ENCODE results near the gene SPSB4. TPM values are rescaled to one million over a fixed set of nuclear protein-coding genes. Genes with fewer than 3 reads are reported as not detected.

The SPSB4 gene
- total and polyA plus RNA-seq, 2 donors (not counting 3 experiments of a cell fraction or from before 2014, with no cell fraction given), result 0.06 to 0.22 TPM

DNA sequence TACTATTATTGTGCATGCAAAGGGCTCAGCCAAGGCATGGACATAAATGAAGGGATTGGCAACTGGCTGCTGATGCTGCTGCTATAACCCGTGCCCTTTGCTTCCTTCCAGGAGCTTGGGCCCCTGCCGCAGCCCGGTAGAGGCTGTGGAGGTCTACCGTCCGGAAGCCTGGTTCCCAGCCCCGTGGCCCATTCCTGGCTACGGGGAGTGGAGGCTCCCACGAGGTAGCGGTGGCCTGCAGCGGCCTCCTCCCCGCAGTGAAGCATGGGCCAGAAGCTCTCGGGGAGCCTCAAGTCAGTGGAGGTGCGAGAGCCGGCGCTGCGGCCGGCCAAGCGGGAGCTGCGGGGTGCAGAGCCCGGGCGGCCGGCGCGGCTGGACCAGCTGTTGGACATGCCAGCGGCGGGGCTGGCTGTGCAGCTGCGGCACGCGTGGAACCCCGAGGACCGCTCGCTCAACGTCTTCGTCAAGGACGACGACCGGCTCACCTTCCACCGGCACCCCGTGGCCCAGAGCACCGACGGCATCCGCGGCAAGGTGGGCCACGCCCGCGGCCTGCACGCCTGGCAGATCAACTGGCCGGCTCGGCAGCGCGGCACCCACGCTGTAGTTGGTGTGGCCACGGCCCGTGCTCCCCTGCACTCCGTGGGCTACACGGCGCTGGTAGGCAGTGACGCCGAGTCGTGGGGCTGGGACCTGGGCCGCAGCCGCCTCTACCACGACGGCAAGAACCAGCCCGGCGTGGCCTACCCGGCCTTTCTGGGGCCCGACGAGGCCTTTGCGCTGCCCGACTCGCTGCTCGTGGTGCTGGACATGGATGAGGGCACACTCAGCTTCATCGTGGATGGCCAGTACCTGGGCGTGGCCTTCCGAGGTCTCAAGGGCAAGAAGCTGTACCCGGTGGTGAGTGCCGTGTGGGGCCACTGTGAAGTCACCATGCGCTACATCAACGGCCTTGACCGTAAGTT is 15.0 kb downstream of the SPSB4 start:
- peaks cover 0 to 3% of the 10 kb centered on the region in 2 experiments for H3K27me3 ChIP-seq (ENCODE audit: control insufficient read depth in 2 of 2, insufficient read depth in 2 of 2, low read length in 2 of 2)
- no peak overlapping the region for H3K4me3 ChIP-seq (replicated peaks in 1 of 3; ENCODE audit: insufficient read depth in 1 of 3, low read depth in 1 of 3, low read length in 3 of 3)
- no peak overlapping the region for H3K4me2 ChIP-seq (ENCODE audit: insufficient read depth, low read length)
- no peaks in the 10 kb centered on the region for H3K9me3 ChIP-seq (replicated peaks; ENCODE audit: control insufficient read depth, insufficient read depth, low read length)
- no peak for DNase-seq (ENCODE audit: low read depth, low spot score)
- no TSS peak for BruUV-seq (replicated peaks)
- no peak overlapping the region for H3K27ac ChIP-seq (ENCODE audit: insufficient read depth, low read depth, low read length)
- ChIA-PET POLR2A (no interaction called here), CTCF (no interaction called here)
- dilution Hi-C loops (cut with MboI; ENCODE audit: extremely low pct_ligation_motif_present, low sequenced_read_pairs) (no loop called here), intact Hi-C loops (cut with micrococcal nuclease) (no loop called here)
- no peaks in the 10 kb centered on the region for H3K36me3 ChIP-seq (ENCODE audit: control insufficient read depth in 2 of 2, extremely low read depth in 1 of 2, insufficient read depth in 2 of 2, low read length in 2 of 2)
- no peaks in the 10 kb centered on the region for H3K4me1 ChIP-seq (ENCODE audit: control insufficient read depth, extremely low read depth, insufficient read depth, low read length)
- TF ChIP-seq POLR2A (IDR thresholded peaks at IDR 0.05; ENCODE audit: low read depth, low read length) (no peak), JUN (IDR thresholded peaks at IDR 0.05; ENCODE audit: borderline replicate concordance, insufficient read depth, insufficient read length, low read depth) (no peak), MYC (IDR thresholded peaks at IDR 0.05; ENCODE audit: low read depth, low read length) (no peak), FOS (IDR thresholded peaks at IDR 0.05; ENCODE audit: borderline replicate concordance, insufficient read depth, low read length) (no peak), EZH2 (IDR thresholded peaks at IDR 0.05; ENCODE audit: borderline replicate concordance, low read depth, low read length, severe bottlenecking) (no peak), GATA2 (IDR thresholded peaks at IDR 0.05; ENCODE audit: insufficient read depth, insufficient read length, low read depth, low read length) (no peak), POLR2AphosphoS5 (IDR thresholded peaks at IDR 0.05; ENCODE audit: insufficient read depth, low read depth, low read length) (no peak), MAX (IDR thresholded peaks at IDR 0.05; ENCODE audit: insufficient read depth, insufficient read length) (no peak)
- TF ChIP-seq, protein P1, sequence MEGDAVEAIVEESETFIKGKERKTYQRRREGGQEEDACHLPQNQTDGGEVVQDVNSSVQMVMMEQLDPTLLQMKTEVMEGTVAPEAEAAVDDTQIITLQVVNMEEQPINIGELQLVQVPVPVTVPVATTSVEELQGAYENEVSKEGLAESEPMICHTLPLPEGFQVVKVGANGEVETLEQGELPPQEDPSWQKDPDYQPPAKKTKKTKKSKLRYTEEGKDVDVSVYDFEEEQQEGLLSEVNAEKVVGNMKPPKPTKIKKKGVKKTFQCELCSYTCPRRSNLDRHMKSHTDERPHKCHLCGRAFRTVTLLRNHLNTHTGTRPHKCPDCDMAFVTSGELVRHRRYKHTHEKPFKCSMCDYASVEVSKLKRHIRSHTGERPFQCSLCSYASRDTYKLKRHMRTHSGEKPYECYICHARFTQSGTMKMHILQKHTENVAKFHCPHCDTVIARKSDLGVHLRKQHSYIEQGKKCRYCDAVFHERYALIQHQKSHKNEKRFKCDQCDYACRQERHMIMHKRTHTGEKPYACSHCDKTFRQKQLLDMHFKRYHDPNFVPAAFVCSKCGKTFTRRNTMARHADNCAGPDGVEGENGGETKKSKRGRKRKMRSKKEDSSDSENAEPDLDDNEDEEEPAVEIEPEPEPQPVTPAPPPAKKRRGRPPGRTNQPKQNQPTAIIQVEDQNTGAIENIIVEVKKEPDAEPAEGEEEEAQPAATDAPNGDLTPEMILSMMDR (IDR thresholded peaks at IDR 0.05; ENCODE audit: extremely low read depth in 1 of 2, insufficient read depth in 1 of 2, low read depth in 1 of 2, low read length in 2 of 2), result no peak
- no peak overlapping the region for H2AFZ ChIP-seq (ENCODE audit: low read depth, low read length)
- H4K20me1 ChIP-seq (replicated peaks; ENCODE audit: control insufficient read depth, extremely low read depth, insufficient read depth, low read length), result no peaks in the 10 kb centered on the region
- no peak for FAIRE-seq
- no peak overlapping the region for H3K9ac ChIP-seq (replicated peaks; ENCODE audit: extremely low read depth, insufficient read depth, low read length)
- no peaks in the 10 kb centered on the region for H3K9me1 ChIP-seq (replicated peaks; ENCODE audit: control insufficient read depth, extremely low read depth, insufficient read depth, low read length)
- no peaks in the 10 kb centered on the region for H3K79me2 ChIP-seq (ENCODE audit: control insufficient read depth, insufficient read depth, low read length)
